ENCODE data around the gene ELSPBP1.
"Not testable (repeated sequence)": the region's sequence is repeated elsewhere in the genome, so short reads cannot be mapped to it uniquely, and the experiment has no call there.

Gene ELSPBP1

GRCh38 chr19:48069435-48069834 lies 75.0 kb downstream of the ELSPBP1 start:
- Histone ChIP-seq H3K4me2 (ENCODE audit: low read depth, low read length) (no peak overlapping the region), H3K4me1 (ENCODE audit: low read length) (no peaks in the 10 kb centered on the region), H2AFZ (ENCODE audit: low read length) (no peak overlapping the region), H3K27me3 (replicated peaks; ENCODE audit: insufficient read depth, low read length) (peaks cover 16% of the 10 kb centered on the region), H3K9me2 (replicated peaks; ENCODE audit: insufficient read depth, low read length) (no peaks in the 10 kb centered on the region), H3K36me3 (replicated peaks; ENCODE audit: insufficient read depth, low read length) (no peaks in the 10 kb centered on the region), H3K9ac (ENCODE audit: low read length) (no peak overlapping the region), H3K79me2 (ENCODE audit: low read length) (no peaks in the 10 kb centered on the region), H4K20me1 (ENCODE audit: insufficient read depth, low read length) (no peaks in the 10 kb centered on the region), H3F3A (ENCODE audit: insufficient read depth, low read length) (no peaks in the 10 kb centered on the region), H3K4me3 (ENCODE audit: low read length) (no peak overlapping the region), H3K9me3 (replicated peaks; ENCODE audit: insufficient read depth, low read length) (no peaks in the 10 kb centered on the region), H3K27ac (ENCODE audit: low read length) (no peak overlapping the region)
- DNase-seq: no peak
- TF ChIP-seq EZH2phosphoT487 (IDR thresholded peaks at IDR 0.05; ENCODE audit: low read length): no peak
- TF ChIP-seq EZH2 (optimal IDR thresholded peaks at IDR 0.05; ENCODE audit: low read depth, low read length): no peak
- no peak for TF ChIP-seq CTCF (IDR thresholded peaks at IDR 0.05; ENCODE audit: low read length)

GRCh38 chr19:48070177-48070769 lies 75.8 kb downstream of the ELSPBP1 start:
- not testable (repeated sequence) for H3K9me2 ChIP-seq (replicated peaks; ENCODE audit: insufficient read depth, low read length); H3K79me2 ChIP-seq (ENCODE audit: low read length); H3K4me3 ChIP-seq (ENCODE audit: low read length); H3K4me1 ChIP-seq (ENCODE audit: low read length); H3K4me2 ChIP-seq (ENCODE audit: low read depth, low read length); DNase-seq; H3K27ac ChIP-seq (ENCODE audit: low read length); H3K9me3 ChIP-seq (replicated peaks; ENCODE audit: insufficient read depth, low read length); H3K9ac ChIP-seq (ENCODE audit: low read length); H3F3A ChIP-seq (ENCODE audit: insufficient read depth, low read length); H4K20me1 ChIP-seq (ENCODE audit: insufficient read depth, low read length); H2AFZ ChIP-seq (ENCODE audit: low read length); H3K36me3 ChIP-seq (replicated peaks; ENCODE audit: insufficient read depth, low read length); H3K27me3 ChIP-seq (replicated peaks; ENCODE audit: insufficient read depth, low read length)

Measured in MM.1S (cell line).